GM10266 (cell line): ENCODE data around the gene MUS81.

Source experiments
- DNase-seq: peaks from one replicate; pipeline ENCODE4 v3.0.0; 2012; ENCODE audit errors: extremely low spot score
- TF ChIP-seq, protein P1 (sequence below): IDR thresholded peaks from 2 replicates; pipeline ENCODE4 v1.5.1; 2012; ENCODE audit warnings: mild to moderate bottlenecking, low read depth; ENCODE audit not compliant: control insufficient read depth, insufficient read depth; ENCODE audit errors: missing control alignments

The MUS81 gene

DNA sequence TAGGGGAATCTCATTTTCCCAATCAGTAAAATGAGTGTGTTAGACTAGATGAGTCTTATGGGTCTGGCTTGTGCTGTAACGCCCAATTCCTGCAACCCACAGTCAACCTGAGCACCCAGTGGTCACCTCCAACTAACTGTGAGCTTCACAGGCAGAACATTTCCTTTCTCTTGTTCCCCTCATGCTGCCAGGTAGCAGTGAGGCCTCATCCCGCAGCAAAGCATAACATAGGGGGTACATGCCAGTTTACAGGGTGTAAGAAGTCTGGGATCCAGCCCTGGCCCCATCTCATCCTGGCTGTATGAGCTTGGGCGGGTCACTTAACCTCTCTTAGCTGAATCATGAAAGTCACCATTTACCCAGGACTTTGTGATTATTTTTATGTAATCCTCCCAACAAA, 8.7 kb downstream of the MUS81 start:
- DNase-seq, result no peak
- TF ChIP-seq, protein P1, sequence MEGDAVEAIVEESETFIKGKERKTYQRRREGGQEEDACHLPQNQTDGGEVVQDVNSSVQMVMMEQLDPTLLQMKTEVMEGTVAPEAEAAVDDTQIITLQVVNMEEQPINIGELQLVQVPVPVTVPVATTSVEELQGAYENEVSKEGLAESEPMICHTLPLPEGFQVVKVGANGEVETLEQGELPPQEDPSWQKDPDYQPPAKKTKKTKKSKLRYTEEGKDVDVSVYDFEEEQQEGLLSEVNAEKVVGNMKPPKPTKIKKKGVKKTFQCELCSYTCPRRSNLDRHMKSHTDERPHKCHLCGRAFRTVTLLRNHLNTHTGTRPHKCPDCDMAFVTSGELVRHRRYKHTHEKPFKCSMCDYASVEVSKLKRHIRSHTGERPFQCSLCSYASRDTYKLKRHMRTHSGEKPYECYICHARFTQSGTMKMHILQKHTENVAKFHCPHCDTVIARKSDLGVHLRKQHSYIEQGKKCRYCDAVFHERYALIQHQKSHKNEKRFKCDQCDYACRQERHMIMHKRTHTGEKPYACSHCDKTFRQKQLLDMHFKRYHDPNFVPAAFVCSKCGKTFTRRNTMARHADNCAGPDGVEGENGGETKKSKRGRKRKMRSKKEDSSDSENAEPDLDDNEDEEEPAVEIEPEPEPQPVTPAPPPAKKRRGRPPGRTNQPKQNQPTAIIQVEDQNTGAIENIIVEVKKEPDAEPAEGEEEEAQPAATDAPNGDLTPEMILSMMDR, result no peak

DNA sequence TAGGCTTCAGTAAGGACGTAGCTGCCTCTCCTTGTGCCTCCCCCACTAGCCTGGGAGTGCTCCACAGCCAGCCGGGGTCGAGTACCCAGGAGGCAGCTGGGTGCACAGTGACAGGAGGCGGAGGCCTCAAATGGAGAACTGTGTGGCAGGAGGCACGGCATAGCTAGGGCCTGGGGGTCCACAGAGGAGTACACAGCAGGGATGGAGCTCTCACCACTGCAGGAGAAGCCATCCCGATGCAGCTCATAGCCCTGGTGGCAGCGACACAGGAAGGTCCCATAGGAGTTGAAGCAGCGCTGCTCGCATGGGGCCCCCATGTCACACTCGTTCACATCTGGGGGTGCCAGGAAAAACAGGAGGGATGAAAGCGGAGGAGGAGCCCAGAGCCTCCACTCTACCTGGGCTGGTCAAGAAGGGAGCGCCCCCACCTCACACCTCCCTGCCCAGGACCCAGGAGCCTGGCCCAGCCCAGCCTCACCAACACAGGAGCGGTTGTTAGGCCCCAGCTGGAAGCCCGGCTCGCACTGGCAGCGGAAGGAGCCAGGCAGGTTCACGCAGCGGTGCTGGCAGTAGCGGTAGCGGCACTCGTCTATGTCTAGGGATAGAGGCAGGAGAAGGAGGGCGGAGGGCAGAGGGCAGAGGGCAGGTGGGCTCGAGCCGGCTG, 9.5 kb downstream of the MUS81 start:
- TF ChIP-seq, protein P1, result no peak
- no peak for DNase-seq

DNA sequence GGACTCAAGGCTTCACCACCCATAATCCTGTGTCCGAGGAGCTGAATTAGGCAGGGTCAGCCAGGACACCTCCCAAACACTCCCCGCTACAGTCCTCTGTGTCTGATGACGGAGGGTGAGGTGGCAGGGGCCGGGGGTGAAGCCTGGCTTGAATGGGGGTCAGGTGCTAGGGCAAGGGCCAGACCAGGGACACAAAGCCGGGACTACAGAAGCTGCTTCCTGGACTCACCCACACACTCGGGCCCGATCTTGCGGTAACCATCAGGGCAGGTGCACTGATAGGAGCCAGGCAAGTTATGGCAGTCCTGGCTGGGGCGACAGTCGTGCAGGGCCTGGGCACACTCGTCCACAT, 10.1 kb downstream of the MUS81 start:
- TF ChIP-seq, protein P1, result no peak
- no peak for DNase-seq

DNA sequence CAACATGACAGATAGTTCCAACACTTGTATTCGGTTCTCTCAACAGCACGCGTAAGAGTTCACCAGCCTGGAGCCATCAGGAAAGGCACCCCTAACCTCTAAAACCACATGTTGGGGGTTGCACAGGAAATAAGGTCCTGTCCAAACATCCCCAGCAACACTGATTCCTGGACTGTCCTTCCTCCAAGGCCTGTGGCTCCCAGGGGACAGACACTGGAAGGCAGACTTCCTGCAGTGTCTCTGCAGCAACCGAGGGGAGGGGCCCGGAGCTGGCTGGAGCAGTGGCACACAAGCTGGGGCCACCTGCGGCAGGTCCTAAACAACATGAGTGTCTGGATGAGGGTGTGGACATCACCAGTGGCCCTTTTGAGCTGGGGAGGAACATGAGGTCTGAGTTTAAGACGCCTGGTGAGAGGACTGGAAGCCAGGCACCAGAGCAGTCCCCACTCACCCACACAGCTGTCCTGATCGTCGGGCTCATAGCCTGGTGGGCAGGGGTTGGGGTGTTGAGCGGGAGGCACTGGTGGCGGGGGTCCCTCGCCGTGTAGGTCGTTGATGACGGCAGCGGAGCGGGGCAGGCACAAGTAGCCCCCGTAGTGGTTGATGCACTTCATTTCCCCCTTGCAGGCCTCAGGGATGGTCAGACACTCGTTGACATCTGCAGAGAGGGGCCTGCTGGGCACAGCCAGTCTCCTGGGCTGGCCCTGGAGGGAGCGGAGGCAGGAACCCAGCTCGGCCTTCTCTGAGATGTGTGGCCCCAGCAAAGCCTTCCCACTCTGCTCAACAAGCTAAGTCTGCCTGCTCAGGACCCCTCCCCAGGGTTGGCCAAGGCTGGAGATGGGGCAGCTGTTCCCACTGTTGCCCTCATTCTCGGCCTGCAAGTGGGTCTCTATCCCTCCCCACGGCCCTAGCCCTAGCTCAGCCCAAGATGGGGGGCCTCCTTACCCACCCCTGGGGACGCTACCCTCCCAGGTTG, 10.8 kb downstream of the MUS81 start:
- no peak for DNase-seq
- TF ChIP-seq, protein P1, result no peak

DNA sequence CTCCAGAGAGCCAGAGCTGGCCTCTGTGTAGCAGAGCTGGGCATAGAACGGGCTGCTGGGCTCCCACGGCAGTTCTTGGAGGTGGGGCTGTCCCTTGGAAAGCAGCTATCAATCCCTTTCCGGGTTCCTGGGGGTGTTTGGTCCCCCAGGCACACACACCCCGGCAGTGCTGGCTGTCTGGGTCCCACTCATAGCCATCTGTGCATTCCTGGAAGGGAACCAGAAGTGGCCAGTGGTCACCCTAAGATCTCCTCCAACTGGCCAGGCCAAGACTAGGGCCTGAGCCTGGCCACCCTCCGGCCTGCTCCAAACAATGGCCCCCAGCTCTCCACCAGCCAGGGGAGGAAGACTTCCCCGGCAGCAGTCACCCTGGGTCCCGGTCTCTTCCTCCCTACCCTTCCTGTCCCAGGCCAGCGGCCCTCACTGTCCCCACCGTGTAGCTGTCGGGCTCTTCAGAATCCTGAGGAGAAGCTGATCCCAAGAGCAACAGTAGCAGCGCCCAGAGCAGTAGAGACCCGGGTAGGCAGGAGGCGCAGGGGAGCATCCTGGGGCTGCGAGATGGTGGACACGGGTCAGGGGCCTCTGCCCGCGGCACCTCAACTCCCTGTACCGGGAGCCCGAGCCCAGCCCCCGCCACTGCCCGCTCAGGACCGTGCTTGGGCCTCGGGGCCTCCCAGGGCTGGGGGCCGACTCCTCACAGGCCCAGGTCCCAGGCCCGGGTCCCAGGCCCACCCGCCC, 11.7 kb downstream of the MUS81 start:
- no peak for DNase-seq

DNA sequence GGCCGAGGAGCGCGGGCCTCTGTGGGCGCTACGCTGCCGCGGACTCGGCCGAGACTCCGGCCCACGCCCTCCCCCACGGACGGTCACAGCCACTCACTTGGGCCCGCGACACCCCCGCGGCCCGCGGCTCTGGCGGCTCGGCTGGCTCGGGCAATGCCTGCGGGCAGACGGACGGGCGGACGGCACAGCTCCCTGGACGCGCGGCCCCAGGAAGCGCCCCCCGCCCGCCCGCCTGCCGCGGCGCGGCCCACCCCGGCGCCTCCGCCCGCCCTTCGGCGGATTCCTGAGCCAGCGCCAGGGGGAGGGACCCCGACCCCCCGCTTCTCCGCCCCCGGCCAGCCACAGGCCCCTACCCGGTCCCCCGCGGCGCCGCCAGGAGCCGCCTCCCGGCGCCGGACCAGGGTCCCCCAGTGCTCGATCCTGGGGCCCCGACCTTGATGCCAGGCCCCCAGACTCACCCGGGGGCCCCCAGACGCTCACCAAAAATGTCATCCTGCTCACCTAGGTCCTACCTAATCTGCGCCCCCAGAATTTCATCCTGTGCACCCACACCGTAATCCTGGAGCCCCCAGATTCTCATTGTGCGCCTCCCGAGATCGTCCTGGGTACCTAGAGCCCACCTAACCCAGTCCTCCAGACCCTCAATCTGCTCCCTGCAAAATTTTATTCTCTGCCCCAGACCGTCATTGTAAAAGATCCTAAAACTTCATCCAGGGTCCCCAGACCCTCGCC, 12.5 kb downstream of the MUS81 start, which contains the start of gene EFEMP2:
TSS of gene EFEMP2 (minus strand) at position 215 of the 732 bp plus-strand sequence. CDS start 446 bp downstream, outside the sequence.
- no peak for DNase-seq
- TF ChIP-seq, protein P1, result no peak

More for the DNA sequence above, 11.7 kb downstream of the MUS81 start:
- TF ChIP-seq, protein P1, result no peak
